ENCODE data around the gene BRME1. TPM values are rescaled to one million over a fixed set of nuclear protein-coding genes. Genes with fewer than 3 reads are reported as not detected.

BRME1 gene
- total RNA-seq, 4 donors from 2014 or later = 2.3 to 11.8 (median 5.7) TPM

- no peak overlapping the region for H3K4me3 ChIP-seq (ENCODE audit: low read depth, poor library complexity, severe bottlenecking)
- intact Hi-C loops (cut with DNase I; ENCODE audit: low total_unique reads) = loop anchor here (10.0 kb wide), 1 partner anchor 1144 kb away; no protein-coding TSS in a partner anchor
- TF ChIP-seq POLR2A (IDR thresholded peaks at IDR 0.05) (no peak), CTCF (IDR thresholded peaks at IDR 0.05) (no peak)
- WGBS, 2 donors = 86 to 93% methylated on average over 2 of the region's 2 CpGs
- DNase-seq (ENCODE audit: low spot score in 2 of 2) = no peak
These were observed 45.1 kb upstream of the BRME1 start for GRCh38 chr19:13951043-13951442.

GRCh38 chr19:13946414-13946813, 40.5 kb upstream of the BRME1 start:
- no peak for TF ChIP-seq POLR2A (IDR thresholded peaks at IDR 0.05)
- no peak for TF ChIP-seq CTCF (IDR thresholded peaks at IDR 0.05)
- intact Hi-C loops (cut with DNase I; ENCODE audit: low total_unique reads) = no loop called here
- H3K4me3 ChIP-seq (ENCODE audit: low read depth, poor library complexity, severe bottlenecking) = no peak overlapping the region
- DNase-seq (ENCODE audit: low spot score in 2 of 2) = no peak
- WGBS, 2 donors = 67 to 76% methylated on average over 4 of the region's 4 CpGs

GRCh38 chr19:13942023-13942684, 36.2 kb upstream of the BRME1 start:
- DNase-seq (ENCODE audit: low spot score in 2 of 2) = no peak
- WGBS, 2 donors = 94 to 95% methylated on average over 1 of the region's 1 CpG
- intact Hi-C loops (cut with DNase I; ENCODE audit: low total_unique reads) = no loop called here
- no peak overlapping the region for H3K4me3 ChIP-seq (ENCODE audit: low read depth, poor library complexity, severe bottlenecking)
- no peak for TF ChIP-seq POLR2A (IDR thresholded peaks at IDR 0.05)
- no peak for TF ChIP-seq CTCF (IDR thresholded peaks at IDR 0.05)

- WGBS, 2 donors = 20 to 32% methylated on average over 16 to 19 of the region's 21 CpGs
- DNase-seq (ENCODE audit: low spot score in 2 of 2) = no peak
- H3K4me3 ChIP-seq (ENCODE audit: low read depth, poor library complexity, severe bottlenecking) = no peak within 1 kb of the TSS
- TF ChIP-seq CTCF (IDR thresholded peaks at IDR 0.05) (no peak), POLR2A (IDR thresholded peaks at IDR 0.05) (no peak)
- intact Hi-C loops (cut with DNase I; ENCODE audit: low total_unique reads) = no loop called here
These were observed 32.6 kb upstream of the BRME1 start, which contains the start of gene PODNL1 for GRCh38 chr19:13938301-13939064. Gene PODNL1 (minus strand): TSS chr19:13938417. CDS start chr19:13938181, 236 bp downstream.

GRCh38 chr19:13937479-13938300, 31.8 kb upstream of the BRME1 start:
- intact Hi-C loops (cut with DNase I; ENCODE audit: low total_unique reads) = no loop called here
- no peak overlapping the region for H3K4me3 ChIP-seq (ENCODE audit: low read depth, poor library complexity, severe bottlenecking)
- no peak for DNase-seq (ENCODE audit: low spot score in 2 of 2)
- WGBS, 2 donors = 18 to 22% methylated on average over 16 to 20 of the region's 29 CpGs
- TF ChIP-seq CTCF (IDR thresholded peaks at IDR 0.05) (no peak), POLR2A (IDR thresholded peaks at IDR 0.05) (no peak)

All from lower leg skin (tissue), 4 donors.